Memory B cell (primary cell): ENCODE measurements around the gene TIMM9.
A peak's percentile ranks its signal among the peaks of the same experiment; 100 is the strongest.

Source experiments
- ATAC-seq: fragments of 150-1000 bp; cut with Tn5 transposase; 2 replicates; pipeline ENCODE4 v1.10.0; 2021; ENCODE audit warnings: low read depth, mild to moderate bottlenecking, moderate library complexity
- DNase-seq, 2 donors: peaks; one replicate each; pipeline ENCODE4 v3.0.0; 2022; ENCODE audit warnings: low spot score in 2 of 2
- H3K27ac Mint-ChIP-seq: one replicate; pipeline ENCODE4 v1.8.0; 2022; ENCODE audit warnings: mild to moderate bottlenecking, moderate library complexity, mixed read lengths
- H3K27me3 Mint-ChIP-seq: one replicate; pipeline ENCODE4 v1.8.0; 2022; ENCODE audit warnings: mixed read lengths
- H3K36me3 Mint-ChIP-seq: one replicate; pipeline ENCODE4 v1.8.0; 2022; ENCODE audit warnings: mild to moderate bottlenecking, mixed read lengths
- H3K4me1 Mint-ChIP-seq: one replicate; pipeline ENCODE4 v1.8.0; 2022; ENCODE audit warnings: mixed read lengths
- H3K4me3 Mint-ChIP-seq: one replicate; pipeline ENCODE4 v1.8.0; 2022; ENCODE audit warnings: mild to moderate bottlenecking, moderate library complexity, mixed read lengths
- H3K9me3 Mint-ChIP-seq: one replicate; pipeline ENCODE4 v1.8.0; 2022; ENCODE audit warnings: mixed read lengths

TIMM9 gene, protein sequence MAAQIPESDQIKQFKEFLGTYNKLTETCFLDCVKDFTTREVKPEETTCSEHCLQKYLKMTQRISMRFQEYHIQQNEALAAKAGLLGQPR

DNA sequence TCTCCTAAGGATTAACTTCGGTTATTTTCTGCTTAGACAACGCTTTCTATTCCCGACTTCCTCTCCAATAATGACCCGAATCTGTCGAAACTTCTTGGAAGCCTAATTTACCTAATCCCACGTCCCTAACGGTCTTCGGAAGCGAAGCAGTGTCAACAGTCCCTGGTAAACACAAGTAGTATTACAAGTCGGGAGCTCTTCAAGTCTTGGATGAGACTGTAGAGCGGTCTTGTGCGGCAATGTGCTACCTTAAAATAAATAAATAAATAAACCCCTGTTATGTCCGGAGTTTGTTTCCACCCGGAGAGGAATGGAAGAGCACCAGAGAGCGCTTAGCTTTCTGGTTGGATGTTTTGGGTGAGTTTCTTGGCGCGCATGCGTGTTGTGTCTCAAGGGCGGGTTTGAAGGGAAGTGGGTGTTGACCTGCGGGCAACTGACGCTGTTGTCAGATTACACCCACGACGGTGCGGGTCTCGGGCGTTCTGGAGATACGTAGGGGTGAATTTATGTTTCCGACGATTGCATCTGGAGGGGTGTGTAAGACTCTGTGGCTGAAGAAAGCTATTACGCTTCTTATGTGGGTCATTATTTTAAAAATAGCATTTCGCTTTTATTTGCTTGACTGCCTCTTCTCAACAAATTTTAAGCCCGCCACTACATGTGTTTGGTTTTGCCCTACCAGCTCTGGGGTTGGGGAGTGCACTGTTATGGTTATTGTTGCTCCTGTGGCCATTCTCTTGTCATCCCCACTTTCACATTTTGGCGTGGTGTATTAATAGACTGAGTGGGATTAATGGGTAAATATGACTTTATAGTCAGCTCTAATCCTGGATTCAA is at the start of gene TIMM9, which contains the start of gene KIAA0586:
Gene TIMM9 (minus strand): TSS at position 251 of the 837 bp plus-strand sequence. CDS start 15,586 bp downstream, outside the sequence.
Gene KIAA0586 (plus strand): TSS at position 439 of the 837 bp plus-strand sequence. CDS start 546 bp downstream, outside the sequence.
- Mint-ChIP-seq H3K27me3 (no peaks in the 10 kb centered on the region), H3K27ac (peak within 1 kb of the TSS; percentile 92), H3K4me1 (peaks cover 15% of the 10 kb centered on the region), H3K9me3 (no peaks in the 10 kb centered on the region), H3K4me3 (peak within 1 kb of the TSS; percentile 83), H3K36me3 (peaks cover 4% of the 10 kb centered on the region)
- ATAC-seq (peak; percentile 92), DNase-seq (peak; percentile 81 to 95)

DNA sequence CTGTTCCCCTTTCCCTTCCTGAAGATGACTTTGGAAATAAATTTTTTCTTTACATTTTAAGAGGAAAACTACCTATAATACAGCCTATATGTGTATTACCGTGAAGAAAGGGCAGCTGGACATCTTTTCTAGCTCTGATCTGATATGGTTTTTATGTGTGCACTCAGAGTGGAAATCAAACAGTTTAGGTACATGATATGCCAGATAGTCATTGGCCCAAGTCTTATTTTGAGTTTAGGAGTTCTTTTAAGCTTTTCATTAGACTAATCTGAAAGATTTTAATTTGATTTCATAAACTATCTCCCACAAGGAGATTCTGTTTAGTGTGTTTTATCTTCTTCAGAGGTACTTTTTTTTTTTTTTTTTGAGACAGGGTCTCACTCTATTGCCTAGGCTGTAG is 49.0 kb upstream of the TIMM9 start:
- H3K4me1 Mint-ChIP-seq = peaks cover 9% of the 10 kb centered on the region
- no peaks in the 10 kb centered on the region for H3K9me3 Mint-ChIP-seq
- DNase-seq (no peak), ATAC-seq (no peak)
- H3K27ac Mint-ChIP-seq = no peak overlapping the region
- H3K4me3 Mint-ChIP-seq = no peak overlapping the region
- H3K36me3 Mint-ChIP-seq = peaks cover 23% of the 10 kb centered on the region
- no peaks in the 10 kb centered on the region for H3K27me3 Mint-ChIP-seq

DNA sequence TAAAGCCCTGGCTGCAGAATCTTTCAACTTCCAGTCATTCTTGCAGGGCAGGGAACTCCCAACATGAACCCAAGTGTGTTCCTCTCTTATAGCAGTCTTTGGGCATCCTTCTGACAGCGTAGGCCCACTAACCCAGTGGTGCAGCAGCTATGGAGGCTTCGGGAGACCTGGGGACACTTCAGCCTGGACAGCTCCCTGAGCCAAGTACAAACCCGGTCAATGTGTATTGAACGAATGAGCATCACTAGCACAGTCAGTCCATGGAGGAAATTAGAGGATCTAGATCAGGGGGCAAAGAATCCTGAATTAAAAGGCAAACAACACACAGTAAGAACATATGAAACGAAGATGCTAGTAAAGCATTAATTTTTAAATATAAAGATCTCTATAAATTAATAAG is 42.0 kb upstream of the TIMM9 start:
- no peak overlapping the region for H3K4me3 Mint-ChIP-seq
- no peak for DNase-seq
- ATAC-seq = no peak
- peaks cover 23% of the 10 kb centered on the region for H3K36me3 Mint-ChIP-seq
- no peak overlapping the region for H3K27ac Mint-ChIP-seq
- no peaks in the 10 kb centered on the region for H3K9me3 Mint-ChIP-seq
- H3K4me1 Mint-ChIP-seq = no peaks in the 10 kb centered on the region
- H3K27me3 Mint-ChIP-seq = no peaks in the 10 kb centered on the region

DNA sequence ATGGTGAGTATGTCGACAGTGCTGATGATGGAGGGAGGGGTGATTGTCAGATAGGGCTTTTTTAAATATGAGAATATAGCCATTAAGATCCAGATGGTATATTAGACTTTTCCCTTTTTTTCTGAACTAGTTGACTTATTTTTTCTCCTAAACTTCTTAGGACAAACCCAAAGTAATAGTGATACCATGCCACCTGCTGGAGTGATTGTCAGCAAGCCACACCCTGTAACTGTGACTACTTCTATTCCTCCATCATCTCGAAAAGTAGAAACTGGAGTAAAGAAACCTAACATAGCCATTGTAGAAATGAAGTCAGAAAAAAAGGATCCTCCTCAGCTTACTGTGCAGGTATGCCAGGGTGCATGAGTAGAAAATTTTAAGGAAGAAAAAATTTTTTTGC is 40.2 kb upstream of the TIMM9 start:
- Mint-ChIP-seq H3K4me1 (no peaks in the 10 kb centered on the region), H3K4me3 (no peak overlapping the region), H3K9me3 (no peaks in the 10 kb centered on the region), H3K27ac (no peak overlapping the region), H3K36me3 (peaks cover 29% of the 10 kb centered on the region), H3K27me3 (no peaks in the 10 kb centered on the region)
- DNase-seq (no peak), ATAC-seq (no peak)

DNA sequence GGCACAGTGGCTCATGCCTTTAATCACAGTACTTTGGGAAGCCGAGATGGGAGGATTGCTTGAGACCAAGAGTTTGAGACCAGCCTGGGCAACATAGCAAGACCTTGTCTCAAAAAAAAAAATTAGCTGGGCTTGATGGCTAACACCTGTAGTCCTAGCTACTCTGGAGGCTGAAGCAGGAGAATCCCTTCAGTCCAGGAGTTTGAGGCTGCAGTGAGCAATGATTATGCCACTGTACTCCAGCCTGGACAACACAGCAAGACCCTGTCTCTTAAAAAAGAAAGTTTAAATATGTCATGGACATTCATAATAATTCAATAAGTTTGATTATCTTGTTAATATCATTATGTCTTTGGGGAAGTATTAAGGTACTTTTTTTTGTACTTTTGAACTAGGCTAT is 39.1 kb upstream of the TIMM9 start:
- H3K4me3 Mint-ChIP-seq = no peak overlapping the region
- ATAC-seq = no peak
- no peak overlapping the region for H3K27ac Mint-ChIP-seq

DNA sequence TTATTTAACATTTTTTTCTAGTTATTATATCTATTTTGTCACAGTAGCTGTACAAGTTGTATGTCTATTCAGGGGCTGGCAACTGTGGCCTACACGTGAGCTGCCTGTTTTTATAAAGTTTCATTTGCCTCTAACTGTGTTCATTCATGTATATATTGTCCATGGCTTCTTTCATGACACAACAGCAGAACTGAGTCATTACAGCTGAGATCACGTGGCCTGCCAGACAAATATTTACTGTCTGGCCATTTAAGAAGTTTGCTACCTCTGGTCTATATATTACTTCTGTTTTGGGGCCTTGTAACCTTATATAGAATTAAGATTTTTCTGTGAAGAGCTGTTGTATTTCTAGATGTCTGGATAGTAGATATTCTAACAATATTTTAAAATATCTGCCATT is 38.1 kb upstream of the TIMM9 start:
- Mint-ChIP-seq H3K27ac (no peak overlapping the region), H3K27me3 (no peaks in the 10 kb centered on the region), H3K9me3 (no peaks in the 10 kb centered on the region), H3K36me3 (peaks cover 31% of the 10 kb centered on the region), H3K4me1 (no peaks in the 10 kb centered on the region), H3K4me3 (no peak overlapping the region)
- ATAC-seq = no peak
- DNase-seq = no peak

More for the DNA sequence above, 39.1 kb upstream of the TIMM9 start:
- DNase-seq = no peak
- H3K27me3 Mint-ChIP-seq = no peaks in the 10 kb centered on the region
- peaks cover 29% of the 10 kb centered on the region for H3K36me3 Mint-ChIP-seq
- no peaks in the 10 kb centered on the region for H3K9me3 Mint-ChIP-seq
- no peaks in the 10 kb centered on the region for H3K4me1 Mint-ChIP-seq

DNA sequence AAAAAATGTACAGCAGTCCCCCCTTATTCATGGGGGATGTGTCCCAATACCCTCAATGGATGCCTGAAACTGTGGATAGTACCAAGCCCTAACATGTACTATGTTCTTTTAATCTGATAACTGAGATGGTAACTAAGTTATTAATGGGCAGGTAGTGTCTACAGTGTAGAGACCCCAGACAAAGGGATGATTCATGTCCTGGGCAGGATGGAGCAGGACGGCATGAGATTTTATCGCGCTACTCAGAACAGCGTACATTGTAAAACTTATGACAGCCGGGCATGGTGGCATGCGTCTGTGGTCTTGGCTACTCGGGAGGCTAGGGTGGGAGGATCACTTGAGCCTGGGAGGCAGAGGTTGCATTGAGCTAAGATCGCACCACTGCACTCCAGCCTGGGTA is 37.3 kb upstream of the TIMM9 start:
- Mint-ChIP-seq H3K27me3 (no peaks in the 10 kb centered on the region), H3K27ac (no peak overlapping the region), H3K9me3 (no peaks in the 10 kb centered on the region), H3K4me3 (no peak overlapping the region), H3K36me3 (peaks cover 36% of the 10 kb centered on the region), H3K4me1 (no peaks in the 10 kb centered on the region)
- DNase-seq (no peak), ATAC-seq (no peak)

DNA sequence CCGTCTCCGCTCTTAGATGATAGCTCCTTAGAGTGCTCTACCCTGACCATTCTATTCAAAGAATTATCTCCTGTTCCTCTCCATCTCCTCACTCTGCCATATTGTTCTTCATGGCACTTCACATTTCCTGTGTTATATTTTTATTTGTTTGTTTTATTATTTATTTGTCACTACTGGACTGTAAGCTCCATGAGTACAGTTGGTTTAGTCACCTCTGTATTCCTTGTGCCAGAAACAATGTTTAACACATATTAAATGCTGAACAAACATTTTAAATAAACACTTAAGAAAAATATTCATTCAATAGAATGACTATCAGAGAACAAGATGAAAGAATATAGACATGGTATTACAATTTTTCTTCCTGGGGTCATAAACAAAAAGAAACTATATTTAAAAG is 35.8 kb upstream of the TIMM9 start:
- Mint-ChIP-seq H3K9me3 (no peaks in the 10 kb centered on the region), H3K36me3 (peaks cover 28% of the 10 kb centered on the region)

DNA sequence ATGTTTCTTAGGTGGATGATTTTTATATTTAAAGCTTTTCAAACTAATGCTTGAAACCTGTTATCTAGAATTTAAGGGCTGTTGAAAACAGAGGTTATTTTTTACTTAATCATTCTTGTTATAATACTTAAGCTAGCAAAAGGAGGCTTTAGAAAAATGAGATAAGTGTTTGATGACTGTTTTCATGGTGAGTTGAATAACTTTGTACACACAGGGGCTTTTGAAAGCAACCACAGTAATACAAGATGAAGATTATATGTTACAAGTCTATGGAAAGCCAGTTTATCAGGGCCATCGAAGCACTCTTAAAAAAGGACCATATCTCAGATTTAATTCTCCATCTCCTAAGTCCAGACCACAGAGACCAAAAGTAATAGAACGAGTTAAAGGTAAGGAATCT is 33.4 kb upstream of the TIMM9 start:
- Mint-ChIP-seq H3K9me3 (no peaks in the 10 kb centered on the region), H3K27me3 (no peaks in the 10 kb centered on the region), H3K4me3 (no peak overlapping the region), H3K36me3 (peaks cover 35% of the 10 kb centered on the region), H3K27ac (no peak overlapping the region), H3K4me1 (no peaks in the 10 kb centered on the region)
- ATAC-seq (no peak), DNase-seq (no peak)

More for the DNA sequence above, 35.8 kb upstream of the TIMM9 start:
- Mint-ChIP-seq H3K4me3 (no peak overlapping the region), H3K27ac (no peak overlapping the region), H3K27me3 (no peaks in the 10 kb centered on the region), H3K4me1 (no peaks in the 10 kb centered on the region)
- no peak for DNase-seq
- no peak for ATAC-seq

DNA sequence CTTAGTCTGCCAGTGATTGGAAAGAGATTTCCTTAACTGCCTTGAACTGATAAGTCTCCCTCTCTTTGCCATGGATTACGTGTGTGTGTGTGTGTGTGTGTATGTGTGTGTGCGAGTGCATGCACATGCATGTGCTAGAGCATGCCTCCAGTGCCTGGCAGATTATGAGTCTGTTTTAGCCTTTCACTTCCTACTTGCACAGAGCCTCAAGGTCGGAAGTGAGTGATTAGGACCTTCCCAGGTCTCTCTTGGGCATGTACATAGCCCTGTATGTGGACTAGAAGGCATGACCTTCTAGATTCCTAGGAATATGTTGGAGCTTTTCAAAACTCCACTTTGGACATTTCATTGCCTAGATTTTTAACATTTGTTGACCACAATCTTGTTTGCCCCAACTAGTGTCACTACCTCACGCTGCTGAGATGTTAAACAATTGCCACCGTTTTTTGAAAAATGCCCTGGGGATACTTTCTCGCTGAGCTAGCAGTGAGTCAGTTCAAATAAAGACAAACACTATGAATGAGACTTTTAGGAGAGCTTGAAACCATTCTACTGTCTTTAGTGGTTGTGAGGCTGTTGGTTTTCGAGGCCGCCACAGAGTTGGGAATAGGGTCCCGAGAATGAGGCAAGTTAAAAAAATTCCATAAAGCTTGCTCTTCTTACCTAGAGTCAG is 28.4 kb upstream of the TIMM9 start:
- H3K36me3 Mint-ChIP-seq = peaks cover 38% of the 10 kb centered on the region
- H3K4me1 Mint-ChIP-seq = peaks cover 3% of the 10 kb centered on the region
- DNase-seq (no peak), ATAC-seq (no peak)
- H3K4me3 Mint-ChIP-seq = no peak overlapping the region
- no peak overlapping the region for H3K27ac Mint-ChIP-seq
- H3K9me3 Mint-ChIP-seq = no peaks in the 10 kb centered on the region
- no peaks in the 10 kb centered on the region for H3K27me3 Mint-ChIP-seq

DNA sequence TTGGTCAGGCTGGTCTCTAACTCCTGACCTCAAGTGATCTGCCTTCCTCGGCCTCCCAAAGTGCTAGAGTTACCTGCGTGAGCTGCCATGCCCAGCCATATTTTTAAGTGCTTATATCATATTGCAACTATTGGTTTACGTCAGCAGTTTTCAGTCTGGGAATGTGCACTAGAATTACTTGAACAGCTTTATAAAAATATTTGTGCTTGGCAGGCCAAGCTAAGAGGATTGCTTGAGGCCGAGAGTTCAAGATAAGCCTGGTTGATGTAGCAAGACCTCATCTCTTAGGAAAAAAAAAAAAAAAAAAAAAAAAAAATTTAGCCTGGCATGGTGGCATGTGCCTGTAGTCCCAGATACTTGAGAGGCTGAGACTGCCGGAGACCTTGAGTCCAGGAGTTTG is 17.3 kb upstream of the TIMM9 start:
- no peaks in the 10 kb centered on the region for H3K27me3 Mint-ChIP-seq
- H3K4me3 Mint-ChIP-seq = no peak overlapping the region
- ATAC-seq (no peak), DNase-seq (no peak)
- H3K9me3 Mint-ChIP-seq = no peaks in the 10 kb centered on the region
- no peaks in the 10 kb centered on the region for H3K4me1 Mint-ChIP-seq
- no peak overlapping the region for H3K27ac Mint-ChIP-seq
- H3K36me3 Mint-ChIP-seq = peaks cover 20% of the 10 kb centered on the region

DNA sequence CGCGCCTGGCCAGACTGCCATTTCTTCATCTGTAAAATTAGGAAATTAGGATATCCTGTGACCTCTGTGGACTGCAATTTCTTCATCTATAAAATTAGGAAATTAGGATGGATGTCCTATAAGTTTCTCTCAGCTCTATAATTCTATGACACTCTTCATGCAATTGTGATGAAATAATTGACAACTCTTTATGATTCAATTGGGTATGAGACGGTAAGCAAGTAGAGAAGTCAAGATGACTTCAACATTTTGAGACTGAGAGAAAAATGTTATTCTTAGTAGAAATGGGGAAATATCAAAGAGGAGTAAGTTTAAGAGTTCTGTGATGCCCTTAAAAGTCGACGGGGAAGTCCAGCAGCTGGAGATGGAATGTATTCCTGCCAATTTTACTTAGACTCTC is 12.1 kb upstream of the TIMM9 start:
- no peaks in the 10 kb centered on the region for H3K27me3 Mint-ChIP-seq
- ATAC-seq (no peak), DNase-seq (no peak)
- H3K36me3 Mint-ChIP-seq = peaks cover 31% of the 10 kb centered on the region
- H3K9me3 Mint-ChIP-seq = no peaks in the 10 kb centered on the region
- peaks cover 8% of the 10 kb centered on the region for H3K4me1 Mint-ChIP-seq
- H3K4me3 Mint-ChIP-seq = no peak overlapping the region
- no peak overlapping the region for H3K27ac Mint-ChIP-seq

DNA sequence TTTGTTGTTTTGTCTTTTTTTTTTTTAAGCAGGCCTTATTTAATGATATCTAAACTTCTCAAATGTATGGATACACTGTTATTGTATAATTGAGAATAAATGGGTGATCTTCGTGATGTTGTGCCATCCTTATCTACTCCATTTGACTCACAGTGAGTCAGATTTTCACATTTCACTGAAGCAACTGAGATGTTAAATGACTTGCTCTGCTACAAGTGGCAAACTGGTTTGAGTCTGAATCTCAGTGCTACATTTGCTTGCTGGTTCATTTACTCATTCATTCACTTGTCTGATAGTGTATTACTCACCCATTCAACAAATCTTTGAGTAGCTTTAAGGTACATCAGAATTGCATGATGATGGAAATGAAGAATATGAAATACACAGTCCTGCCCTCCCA is 2.8 kb upstream of the TIMM9 start:
- no peak for DNase-seq
- Mint-ChIP-seq H3K36me3 (peaks cover 15% of the 10 kb centered on the region), H3K9me3 (no peaks in the 10 kb centered on the region), H3K27me3 (no peaks in the 10 kb centered on the region), H3K4me3 (no peak overlapping the region), H3K4me1 (peaks cover 12% of the 10 kb centered on the region), H3K27ac (peak overlapping the region; percentile 14)
- no peak for ATAC-seq

DNA sequence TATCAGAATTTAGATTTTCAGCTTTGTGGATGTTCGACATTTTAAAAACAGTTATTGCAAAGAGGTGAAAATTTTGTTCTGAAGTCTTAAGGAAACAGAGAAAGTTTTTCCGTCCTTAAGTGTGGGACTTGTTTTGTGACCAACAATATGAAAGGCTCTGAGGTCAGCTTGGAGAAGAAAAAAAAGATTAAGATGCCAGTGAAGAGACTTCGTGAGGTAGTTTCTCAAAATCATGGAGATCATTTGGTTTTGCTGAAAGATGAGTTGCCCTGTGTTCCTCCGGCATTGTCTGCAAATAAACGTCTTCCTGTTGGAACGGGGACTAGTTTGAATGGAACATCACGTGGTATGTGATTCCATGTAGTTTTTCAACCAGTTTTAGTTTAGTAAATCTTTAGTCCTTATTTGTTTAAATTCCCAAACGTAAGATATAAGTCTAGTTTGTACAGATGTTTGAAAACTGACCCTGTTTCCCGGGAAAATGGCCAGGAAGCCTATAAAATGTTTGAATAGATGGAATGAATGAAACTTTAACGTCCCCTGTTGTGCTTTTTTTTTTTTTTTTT is 870 bp upstream of the TIMM9 start:
- Mint-ChIP-seq H3K27ac (peak overlapping the region; percentile 92), H3K4me3 (peak overlapping the region; percentile 83), H3K4me1 (peaks cover 15% of the 10 kb centered on the region), H3K36me3 (peaks cover 4% of the 10 kb centered on the region), H3K9me3 (no peaks in the 10 kb centered on the region), H3K27me3 (no peaks in the 10 kb centered on the region)
- DNase-seq (no peak), ATAC-seq (no peak)
